Endothelial cell of umbilical vein (primary cell): ENCODE results near the gene MALSU1.

Experiments used
- EZH2 ChIP-seq: IDR thresholded peaks from 2 replicates; pipeline ENCODE4 v1.6.1; 2012; ENCODE audit warnings: borderline replicate concordance, low read depth, mild to moderate bottlenecking, moderate library complexity, low read length, inconsistent platforms; ENCODE audit not compliant: severe bottlenecking
- GATA2 ChIP-seq: IDR thresholded peaks from 2 replicates; pipeline ENCODE4 v1.7.0; 2011; ENCODE audit warnings: low read depth, mild to moderate bottlenecking, moderate library complexity, mixed read lengths, low read length; ENCODE audit not compliant: insufficient read length, insufficient read depth
- JUN ChIP-seq: IDR thresholded peaks from 2 replicates; pipeline ENCODE4 v1.6.1; 2011; ENCODE audit warnings: borderline replicate concordance, low read depth; ENCODE audit not compliant: insufficient read length, insufficient read depth
- MYC ChIP-seq: IDR thresholded peaks from one replicate; pipeline ENCODE4 v1.6.1; 2011; ENCODE audit warnings: mild to moderate bottlenecking, low read depth, low read length
- POLR2A ChIP-seq: IDR thresholded peaks from 2 replicates; pipeline ENCODE4 v1.6.1; 2012; ENCODE audit warnings: low read depth, mild to moderate bottlenecking, control low read depth, low read length
- POLR2AphosphoS5 ChIP-seq: IDR thresholded peaks from 2 replicates; pipeline ENCODE4 v1.6.1; 2012; ENCODE audit warnings: low read depth, mild to moderate bottlenecking, control low read depth, low read length, moderate library complexity; ENCODE audit not compliant: insufficient read depth
- TF ChIP-seq, protein P1 (sequence below), 2 donors: IDR thresholded peaks; 1 replicate in 1 of 2; 2 replicates in 1 of 2; pipeline ENCODE4 v1.5.1; 2011; ENCODE audit warnings: low read length in 2 of 2, mild to moderate bottlenecking in 2 of 2, moderate library complexity in 2 of 2, control low read depth in 1 of 2, inconsistent platforms in 1 of 2, low read depth in 1 of 2; ENCODE audit not compliant: insufficient read depth in 1 of 2; ENCODE audit errors: extremely low read depth in 1 of 2
- TF ChIP-seq, protein P2 (sequence below): IDR thresholded peaks from 2 replicates; pipeline ENCODE4 v1.6.1; 2011; ENCODE audit not compliant: insufficient read depth, insufficient read length

DNA sequence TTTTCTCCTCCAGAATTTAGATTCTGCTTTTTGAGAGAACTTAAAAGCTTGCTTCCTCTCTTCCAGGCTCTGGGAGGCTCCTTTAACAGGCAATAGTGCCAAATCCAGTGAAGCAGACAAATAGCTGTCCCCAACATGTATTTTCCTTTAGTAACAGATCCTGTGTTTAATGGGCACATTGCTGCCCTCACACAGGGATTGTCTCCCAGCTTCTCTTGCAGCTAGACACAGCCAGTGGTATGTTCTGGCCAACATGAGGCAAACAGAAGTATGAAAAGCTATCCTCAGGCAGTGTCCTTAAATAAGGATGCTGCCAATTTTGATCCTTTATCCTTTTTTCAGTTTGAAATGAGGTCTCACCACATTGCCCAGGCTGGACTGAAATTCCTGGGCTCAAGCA lies 38.2 kb downstream of the MALSU1 start:
- TF ChIP-seq POLR2A (no peak), MYC (no peak), POLR2AphosphoS5 (no peak), EZH2 (no peak), JUN (no peak), GATA2 (no peak)
- TF ChIP-seq, protein P1, sequence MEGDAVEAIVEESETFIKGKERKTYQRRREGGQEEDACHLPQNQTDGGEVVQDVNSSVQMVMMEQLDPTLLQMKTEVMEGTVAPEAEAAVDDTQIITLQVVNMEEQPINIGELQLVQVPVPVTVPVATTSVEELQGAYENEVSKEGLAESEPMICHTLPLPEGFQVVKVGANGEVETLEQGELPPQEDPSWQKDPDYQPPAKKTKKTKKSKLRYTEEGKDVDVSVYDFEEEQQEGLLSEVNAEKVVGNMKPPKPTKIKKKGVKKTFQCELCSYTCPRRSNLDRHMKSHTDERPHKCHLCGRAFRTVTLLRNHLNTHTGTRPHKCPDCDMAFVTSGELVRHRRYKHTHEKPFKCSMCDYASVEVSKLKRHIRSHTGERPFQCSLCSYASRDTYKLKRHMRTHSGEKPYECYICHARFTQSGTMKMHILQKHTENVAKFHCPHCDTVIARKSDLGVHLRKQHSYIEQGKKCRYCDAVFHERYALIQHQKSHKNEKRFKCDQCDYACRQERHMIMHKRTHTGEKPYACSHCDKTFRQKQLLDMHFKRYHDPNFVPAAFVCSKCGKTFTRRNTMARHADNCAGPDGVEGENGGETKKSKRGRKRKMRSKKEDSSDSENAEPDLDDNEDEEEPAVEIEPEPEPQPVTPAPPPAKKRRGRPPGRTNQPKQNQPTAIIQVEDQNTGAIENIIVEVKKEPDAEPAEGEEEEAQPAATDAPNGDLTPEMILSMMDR (IDR thresholded peaks at IDR 0.05; ENCODE audit: extremely low read depth in 1 of 2, insufficient read depth in 1 of 2, low read depth in 1 of 2, low read length in 2 of 2), result no peak
- TF ChIP-seq, protein P2, sequence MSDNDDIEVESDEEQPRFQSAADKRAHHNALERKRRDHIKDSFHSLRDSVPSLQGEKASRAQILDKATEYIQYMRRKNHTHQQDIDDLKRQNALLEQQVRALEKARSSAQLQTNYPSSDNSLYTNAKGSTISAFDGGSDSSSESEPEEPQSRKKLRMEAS, result no peak
